Stimulated activated CD8-positive, alpha-beta memory T cell treated with anti-CD3 and anti-CD28 coated beads, Interleukin-12 subunit alpha, Interleukin-12 subunit beta, amount 100 ng/mL, for 24 hours (primary cell): ENCODE results near the gene DNAH7.
"Not testable (repeated sequence)": the region's sequence is repeated elsewhere in the genome, so short reads cannot be mapped to it uniquely, and the experiment has no call there.

ENCODE experiments used
- DNase-seq: peaks from one replicate; pipeline ENCODE4 v3.0.0-alpha.2; 2020; ENCODE audit errors: extremely low read depth

The DNAH7 gene

DNA sequence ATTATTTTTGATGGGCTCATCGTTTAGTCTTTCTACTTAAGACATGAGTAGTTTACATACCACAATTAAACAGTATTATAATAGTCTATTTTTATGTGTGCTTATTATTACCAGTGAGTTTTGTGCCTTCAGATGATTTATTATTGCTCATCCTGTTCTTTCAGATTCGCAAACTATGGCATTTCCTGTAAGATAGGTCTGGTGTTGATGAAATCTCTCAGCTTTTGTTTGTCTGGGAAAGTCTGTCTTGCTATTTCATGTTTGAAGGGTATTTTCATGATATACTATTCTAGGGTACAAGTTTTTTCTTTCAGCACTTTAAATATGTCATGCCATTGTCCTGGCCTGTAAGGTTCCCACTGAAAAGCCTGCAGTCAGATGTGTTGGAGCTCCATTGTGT, 101.3 kb downstream of the DNAH7 start:
- no peak for DNase-seq

DNA sequence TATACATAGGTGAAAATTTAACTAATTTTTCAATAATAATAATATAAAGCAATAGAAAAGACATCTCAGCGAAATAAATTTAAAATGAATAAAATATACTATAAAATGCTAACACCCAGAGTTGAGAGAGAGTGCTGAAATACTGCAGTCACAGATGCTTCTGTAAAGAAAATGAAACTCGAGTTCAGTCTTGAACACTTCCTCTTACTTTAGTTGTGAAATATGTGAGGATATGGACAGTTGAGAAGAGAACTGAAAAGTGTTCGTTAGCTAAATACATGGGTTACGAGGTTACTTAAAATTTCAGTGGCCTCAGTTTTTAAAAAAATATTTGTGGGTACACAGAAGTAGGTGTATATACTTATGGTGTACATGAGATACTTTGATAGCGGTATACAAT, 106.8 kb downstream of the DNAH7 start:
- no peak for DNase-seq

DNA sequence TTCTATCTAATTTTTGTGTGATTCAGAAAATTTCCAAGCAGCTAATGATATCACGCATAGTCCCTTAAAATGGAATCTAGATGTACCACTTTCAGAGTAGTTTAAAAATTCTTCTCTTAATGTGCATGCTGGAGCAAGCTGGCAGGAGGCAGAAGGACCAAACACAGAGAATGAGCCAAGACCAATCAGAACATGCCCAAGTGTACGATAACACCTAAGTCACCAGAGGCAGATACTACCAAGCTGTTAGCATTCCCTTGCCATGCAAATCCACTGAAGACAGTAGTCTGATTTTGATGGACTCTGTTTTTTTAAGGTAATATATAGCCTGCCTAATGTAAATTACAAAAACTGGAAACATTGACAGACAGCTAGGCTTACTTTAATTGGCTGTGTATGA, 109.3 kb downstream of the DNAH7 start:
- DNase-seq = no peak

DNA sequence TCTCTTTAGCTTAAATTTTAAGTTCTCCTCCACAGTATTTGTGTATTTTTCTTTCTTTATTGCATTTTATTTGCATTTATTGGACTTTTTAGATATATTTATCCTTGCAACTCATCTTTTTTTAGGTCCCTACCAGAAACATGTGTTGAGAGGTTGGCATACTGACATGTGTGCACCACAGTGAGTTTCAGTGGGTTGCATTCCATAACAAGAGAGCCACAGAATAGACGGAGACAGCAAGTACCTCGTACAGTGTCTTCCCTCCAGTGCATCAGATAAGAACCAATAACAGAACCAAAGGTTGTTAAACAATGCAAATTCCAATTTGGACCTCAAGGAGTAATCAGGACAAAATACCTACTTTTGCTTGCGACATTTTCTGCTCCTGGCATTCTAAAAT, 111.9 kb downstream of the DNAH7 start:
- no peak for DNase-seq

DNA sequence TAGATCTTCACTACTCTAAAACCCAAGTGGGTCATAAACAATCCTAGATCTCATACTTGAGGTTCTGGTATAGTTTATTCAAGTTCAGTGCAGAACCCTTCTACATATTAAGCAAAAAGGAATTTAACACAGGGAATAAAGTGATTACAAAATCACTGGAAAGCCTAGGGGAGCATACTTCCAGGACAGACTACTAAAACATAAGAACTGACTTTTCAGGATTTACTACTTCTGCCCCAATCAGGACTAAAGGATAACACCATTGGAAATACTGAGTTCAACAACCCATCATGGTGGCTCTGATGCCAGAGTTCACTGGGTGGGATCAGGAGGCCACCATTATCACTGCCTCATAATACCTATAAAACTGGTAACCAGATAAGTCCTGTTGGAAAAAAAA, 123.6 kb downstream of the DNAH7 start:
- no peak for DNase-seq

DNA sequence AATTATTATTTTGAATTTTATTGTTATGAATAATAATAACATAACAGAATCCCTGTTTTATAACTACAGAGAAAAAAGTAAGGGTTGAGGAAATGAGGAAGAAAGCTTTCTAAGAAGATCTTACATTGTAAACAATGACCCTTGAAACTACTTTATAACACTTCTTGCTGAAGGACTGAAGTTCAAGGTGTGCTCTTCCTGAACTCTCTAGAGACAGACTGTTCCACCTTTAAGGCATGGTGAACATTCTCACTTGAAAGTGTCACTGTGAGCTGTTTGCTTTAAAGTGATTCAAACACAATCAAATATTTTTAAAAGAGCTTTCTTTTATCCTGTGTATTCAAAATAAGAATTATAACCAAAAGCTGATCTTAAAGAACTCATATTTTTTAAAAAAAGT, 131.5 kb downstream of the DNAH7 start:
- DNase-seq = no peak

DNA sequence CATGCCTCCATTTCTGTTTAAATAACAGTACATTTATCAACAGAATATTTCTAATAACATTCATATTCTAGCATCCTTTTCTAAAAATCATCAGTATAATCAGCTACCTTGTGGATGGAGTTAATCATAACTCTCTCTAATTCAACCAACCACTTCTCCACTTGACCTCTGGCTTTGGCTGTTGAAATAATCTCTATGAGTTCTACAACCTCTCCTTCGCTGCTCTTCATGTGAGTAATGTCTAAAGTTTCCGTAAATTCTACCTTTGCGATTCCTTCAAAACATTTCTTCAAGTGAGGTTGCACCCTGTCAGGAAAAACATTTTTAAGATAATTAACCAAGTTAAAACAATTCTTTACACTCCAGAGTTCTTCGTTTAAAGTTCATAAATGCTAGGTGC, 134.2 kb downstream of the DNAH7 start:
- no peak for DNase-seq

DNA sequence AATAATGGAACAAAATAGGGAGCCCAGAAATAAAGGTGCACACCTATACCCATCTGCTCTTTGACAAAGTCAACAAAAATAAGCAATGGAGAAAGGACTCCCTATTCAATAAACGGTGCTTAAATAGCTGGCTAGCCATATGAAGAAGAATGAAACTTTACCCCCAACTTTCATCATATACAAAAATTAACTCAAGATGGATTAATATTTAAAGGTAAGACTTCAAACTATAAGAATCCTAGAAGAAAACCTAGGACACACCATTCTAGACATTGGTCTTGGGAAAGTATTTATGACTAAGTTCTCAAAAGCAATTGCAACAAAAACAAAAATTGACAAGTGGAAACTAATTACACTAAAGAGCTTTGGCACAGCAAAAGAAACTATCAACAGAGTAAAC, 139.1 kb downstream of the DNAH7 start:
- DNase-seq = no peak

DNA sequence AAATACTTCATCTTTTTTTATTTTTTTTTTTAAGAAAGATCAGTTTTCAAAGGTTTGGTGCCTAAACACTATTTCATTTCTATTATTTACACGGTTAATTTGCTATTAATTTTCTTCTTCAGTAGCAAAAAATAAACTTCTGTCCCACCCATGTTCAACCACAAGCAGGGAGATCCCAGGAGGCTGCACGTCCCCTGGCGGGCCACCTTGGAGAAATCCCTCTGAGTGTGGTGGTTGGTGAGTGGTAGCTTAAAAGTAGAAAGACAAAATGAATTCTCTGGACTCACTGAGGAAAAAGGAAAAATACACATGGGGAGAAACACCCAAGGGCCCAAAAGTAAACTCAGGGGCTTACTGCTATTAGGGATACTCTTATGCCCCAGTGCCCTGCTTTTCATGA, 143.5 kb downstream of the DNAH7 start:
- no peak for DNase-seq

DNA sequence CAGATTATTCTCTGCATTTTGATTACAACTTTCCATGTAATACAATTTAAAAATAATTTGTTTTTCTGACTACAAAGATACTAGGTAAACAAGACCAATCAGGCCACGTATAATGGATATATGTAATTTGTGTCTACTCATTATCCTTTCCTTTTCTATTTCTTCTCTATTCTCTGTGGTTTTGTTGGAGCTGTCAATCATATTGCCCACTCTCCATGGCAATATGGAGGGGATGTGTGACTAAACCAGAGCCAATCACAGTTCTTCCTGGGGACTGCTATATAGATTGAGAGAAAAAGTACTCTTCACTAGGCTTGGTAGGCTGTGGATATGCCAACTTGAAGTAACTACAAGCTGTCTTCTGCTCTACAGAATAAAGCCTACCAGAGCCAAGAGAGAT, 144.7 kb downstream of the DNAH7 start:
- no peak for DNase-seq

DNA sequence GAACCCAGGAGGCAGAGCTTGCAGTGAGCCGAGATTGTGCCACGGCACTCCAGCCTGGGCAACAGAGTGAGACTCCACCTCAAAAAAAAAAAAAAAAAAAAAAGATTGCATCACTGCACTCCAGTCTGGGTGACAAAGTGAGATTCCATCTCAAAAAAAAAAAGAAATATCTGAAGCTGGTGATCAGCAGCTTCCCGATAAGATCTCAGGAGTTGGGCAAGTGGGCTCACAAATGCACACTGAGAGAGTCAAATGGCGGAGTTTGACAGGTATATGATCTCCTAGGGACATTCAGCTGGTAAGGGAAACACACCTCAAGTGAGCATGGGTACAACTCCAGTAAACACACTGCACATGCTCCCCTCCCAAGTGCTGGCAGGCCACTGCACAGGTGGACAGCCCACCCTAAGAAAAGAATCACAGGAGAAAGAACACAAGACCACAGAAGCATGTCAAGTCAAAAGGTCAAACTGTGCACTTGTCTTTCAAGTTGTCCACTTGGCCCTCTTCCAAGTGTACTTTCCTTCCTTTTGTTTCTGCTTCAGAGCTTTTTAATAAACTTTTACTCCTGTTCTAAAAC, 151.5 kb downstream of the DNAH7 start:
- not testable (repeated sequence) for DNase-seq

DNA sequence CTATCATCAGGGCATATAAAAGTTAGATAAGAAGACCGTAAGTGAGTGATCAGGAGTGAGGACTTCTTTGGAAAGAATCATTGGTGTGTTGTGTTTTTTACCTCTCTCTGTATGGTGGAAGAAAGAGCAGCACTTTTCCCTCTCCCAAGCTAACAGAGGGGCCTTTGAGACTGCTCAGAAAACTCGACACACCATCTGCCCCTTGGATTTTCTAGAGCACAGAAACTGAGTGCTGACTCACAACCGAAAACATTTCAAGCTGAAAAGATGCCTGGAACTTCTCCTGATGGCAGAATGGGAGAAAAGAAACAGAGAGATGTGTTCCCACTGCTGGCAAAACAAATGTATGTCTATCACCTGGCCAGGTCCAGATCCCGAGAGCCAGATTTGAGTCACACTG, 156.6 kb downstream of the DNAH7 start:
- DNase-seq = no peak

DNA sequence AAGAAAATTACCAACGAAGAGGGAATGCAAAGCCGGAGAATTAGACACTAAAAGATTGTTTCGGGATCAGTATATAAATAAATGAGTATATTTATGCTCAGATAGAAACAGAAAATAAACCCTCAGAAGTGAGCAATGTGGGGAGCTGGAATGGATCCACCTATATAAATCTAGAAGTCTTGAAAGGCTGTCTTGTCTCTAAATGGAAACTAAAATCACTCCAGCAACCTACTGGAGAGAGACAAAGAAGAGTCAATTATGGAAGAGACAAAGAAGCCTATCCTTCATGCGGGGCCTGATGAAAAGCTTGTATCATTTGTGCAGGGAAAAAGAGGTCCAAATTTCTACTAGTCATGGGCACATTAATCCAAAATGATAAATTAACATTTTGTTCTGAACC, 158.1 kb downstream of the DNAH7 start:
- no peak for DNase-seq

DNA sequence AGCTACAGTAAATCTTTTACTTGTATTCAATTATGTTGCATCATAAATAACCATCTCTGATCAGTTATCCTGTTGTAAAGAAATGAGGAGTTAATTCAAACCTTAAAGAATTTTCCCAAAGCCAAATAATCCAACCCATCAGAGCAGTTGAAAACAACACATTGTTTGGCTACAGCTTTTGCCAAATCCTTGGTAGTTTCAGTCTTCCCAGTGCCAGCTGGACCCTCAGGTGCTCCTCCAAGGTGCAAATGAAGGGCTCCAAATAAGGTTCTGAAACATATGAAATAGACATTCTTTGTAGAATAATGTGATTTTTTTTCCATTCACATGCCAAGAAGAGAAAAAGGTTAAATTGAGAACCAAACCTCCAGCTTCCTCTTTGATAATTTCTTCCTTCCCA, 158.7 kb downstream of the DNAH7 start:
- DNase-seq = no peak

DNA sequence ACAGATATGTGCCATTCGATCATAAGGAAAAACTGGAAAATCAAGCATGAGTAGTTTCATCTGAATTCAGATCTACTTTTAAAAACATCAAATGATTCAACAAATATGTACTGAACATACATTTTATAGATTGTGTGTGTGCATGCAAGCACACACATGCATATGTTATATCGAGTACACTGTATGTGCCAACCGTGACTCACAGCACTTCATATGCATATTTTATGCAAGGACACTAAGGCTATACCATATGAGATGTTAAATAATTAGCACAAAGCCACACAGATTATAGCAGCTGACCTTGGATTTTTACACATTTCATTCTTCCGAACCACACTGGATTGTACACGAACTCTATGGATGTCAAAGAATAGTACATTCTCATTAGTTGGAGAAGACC, 161.2 kb downstream of the DNAH7 start:
- no peak for DNase-seq

DNA sequence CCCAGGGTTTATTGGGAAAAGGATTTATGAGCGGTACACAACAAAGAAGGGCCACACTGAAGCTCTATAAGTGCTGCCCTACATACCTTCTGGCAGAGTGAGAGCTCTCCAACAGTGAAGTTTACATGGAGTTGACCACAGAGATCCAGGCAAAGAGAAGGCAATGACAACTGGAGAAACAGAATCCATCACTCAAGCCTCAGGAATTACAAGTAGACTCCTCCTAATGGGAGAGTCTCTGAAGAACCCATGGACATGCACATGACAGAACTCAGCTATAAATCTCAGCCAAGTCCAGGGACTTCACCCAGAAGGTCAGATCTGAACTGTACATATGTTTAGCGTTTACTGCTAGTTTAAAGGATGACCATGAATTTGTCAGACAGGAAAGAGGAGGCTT, 164.7 kb downstream of the DNAH7 start:
- DNase-seq = no peak

DNA sequence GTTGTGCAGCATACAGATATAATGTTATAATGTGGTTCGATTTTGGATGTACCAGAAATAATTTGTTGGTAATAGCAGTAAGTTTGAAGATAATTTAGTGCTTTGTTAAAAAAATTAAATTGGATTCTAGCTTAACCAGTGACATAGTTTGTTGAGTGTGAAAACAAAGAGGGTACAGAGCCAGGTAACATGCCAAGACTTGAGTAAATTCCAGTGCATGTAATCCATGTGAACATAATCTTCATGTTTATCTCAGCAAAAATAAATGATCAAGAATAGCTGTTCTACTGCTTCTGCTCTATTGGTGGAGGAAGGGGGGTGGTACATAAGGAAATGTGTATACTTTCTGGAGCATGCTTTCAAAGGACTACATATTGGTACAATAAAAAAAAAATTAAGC, 165.8 kb downstream of the DNAH7 start:
- DNase-seq = no peak

DNA sequence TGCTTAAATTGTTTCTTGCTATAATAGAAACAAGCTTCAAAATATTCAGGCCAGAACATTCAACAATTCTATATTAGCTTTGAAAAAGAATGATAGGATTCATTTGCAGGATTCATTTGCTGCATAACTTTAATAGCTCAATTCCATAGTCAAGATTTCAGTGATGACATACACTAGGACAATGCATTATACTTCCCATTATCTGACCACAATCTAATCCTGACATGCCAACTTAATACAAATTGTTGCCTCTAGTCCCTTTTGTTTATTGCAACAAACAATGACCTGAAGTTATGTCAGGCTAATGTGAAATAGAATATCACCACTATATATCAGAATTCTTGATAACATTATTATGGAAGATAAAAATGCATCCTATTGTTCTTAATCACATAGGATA, 169.4 kb downstream of the DNAH7 start:
- DNase-seq = no peak

DNA sequence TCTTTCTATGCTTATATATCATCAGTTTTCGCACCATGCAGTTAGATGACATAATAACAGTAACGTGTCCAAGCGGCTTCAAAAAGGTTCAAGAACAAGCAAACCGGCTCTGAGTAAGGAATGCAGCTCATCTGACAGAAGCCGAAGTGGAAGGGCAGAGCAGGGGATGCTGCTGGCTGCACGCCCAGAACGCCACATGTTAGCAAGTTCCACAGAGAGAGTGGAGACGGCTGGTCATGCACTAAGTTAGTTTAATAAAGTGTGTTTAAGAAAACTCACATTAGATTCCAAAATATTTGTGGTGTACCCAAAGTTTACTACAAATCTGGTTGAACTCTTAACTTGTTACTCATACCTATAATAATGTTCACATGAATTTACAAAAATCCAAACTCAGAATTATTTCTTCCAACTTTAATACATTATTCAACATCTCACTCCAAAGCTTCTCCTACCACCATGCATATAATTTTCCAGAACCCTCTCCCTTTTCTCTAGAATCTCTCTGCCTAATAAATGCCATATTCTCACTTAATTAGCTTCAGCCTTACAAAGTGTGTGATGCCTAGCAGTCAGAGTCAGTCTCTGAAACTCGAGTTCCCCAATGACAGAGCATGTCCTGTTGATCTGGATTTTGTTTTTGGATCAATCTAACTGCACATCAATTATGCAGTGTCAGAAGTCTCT, 170.0 kb downstream of the DNAH7 start:
- DNase-seq = no peak

DNA sequence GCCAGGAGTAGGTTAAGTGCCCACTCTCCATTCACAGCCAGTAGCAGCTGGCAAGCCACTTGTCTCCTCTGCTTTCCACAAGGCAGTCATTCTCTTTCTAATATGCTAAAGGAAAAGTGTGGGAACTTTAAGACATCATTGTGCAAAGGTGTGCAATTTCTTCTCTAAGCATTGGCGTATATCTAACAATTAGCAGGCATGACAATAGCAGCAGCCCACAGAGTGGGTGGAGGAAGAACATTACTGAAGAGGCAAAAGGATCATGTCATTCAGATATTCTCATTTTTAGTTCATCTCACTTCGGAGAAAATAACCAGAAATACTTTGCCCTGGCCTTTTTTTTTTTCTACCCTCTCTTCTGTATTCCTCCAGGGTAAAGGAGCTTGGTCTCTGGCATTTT, 177.6 kb downstream of the DNAH7 start:
- DNase-seq = no peak

DNA sequence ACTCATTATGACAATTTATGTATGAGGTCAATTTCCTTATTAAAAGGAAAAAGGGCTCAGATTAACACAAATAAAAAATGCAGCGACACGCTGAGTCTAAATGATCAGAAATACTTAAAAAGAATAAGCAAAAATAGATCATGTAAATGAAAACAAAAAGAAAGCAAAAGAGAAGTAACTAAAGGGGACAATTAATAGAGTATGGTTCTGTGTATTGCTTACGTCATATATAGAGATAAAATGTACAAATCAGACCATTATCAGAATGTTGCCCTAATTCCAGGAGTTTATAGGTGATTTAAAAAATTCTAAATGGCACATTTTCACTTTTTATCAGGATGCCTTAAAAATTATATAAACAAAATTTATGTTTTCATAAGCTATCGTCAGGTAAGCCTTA, 189.5 kb downstream of the DNAH7 start:
- no peak for DNase-seq

DNA sequence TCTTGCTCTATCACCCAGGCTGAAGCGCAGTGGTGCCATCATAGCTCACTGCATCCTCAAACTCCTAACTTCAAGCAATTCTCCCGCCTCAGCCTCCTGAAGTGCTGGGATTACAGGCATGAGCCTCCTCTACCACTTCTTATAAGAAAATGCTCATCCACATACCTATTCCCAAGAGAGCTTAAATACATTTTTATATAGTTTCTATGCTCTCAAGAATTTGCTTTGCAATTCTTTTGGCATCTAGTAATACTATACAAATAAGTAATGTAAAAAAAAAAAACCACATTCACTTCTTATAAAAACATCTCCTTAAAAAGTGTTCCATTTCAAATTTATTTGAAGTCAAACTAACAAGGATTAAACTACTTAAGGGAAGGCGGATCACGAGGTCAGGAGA, 197.3 kb downstream of the DNAH7 start:
- no peak for DNase-seq

DNA sequence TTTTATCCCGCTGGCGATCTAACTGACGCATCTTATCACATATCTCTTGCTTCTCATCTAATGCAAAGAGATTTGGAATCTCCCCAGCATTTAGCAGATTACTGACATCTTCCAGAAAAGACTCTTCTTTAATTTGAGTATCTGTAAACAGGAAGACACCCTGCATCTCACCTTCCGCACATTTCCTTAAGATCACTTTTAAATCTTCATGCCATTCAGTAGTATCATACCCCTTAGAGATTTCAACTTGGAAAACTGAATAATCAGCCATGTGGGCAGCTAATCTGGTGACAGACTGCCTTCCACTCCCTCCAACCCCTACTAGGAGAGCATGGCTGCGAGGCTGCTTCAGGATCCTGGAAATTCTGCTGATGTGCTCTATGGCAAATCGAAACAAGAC, 204.3 kb downstream of the DNAH7 start:
- no peak for DNase-seq

DNA sequence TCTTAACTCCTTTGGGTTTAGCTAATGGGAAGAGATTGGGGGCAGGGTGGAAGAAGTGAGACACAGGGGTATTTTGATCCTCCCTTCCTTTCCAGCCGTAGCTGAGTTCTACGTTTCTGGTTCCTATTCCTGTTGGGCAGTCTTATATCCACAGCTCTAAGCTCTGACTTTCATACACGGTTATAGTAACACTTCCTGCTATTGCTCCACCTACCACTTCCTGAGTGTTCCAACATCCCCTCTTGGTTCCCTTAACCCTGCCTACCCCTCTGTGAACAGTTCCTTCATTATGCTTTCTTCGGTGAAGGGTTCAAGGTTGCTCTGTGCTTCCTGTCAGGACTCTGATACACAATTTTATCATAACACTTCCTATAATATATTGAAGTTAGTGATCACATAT, 205.1 kb downstream of the DNAH7 start:
- DNase-seq = no peak
